OCI-LY3 (cell line): Measurements from ENCODE around the gene SOCS7.

Experiments used
- H2AFZ ChIP-seq: fragments of 200-600, 300-600 bp; shearing (Covaris generic); 2 replicates; pipeline ENCODE4 v1.6.0; 2014; ENCODE audit warnings: antibody characterized with exemption, low read depth, low read length
- H3K27ac ChIP-seq: fragments of 200-600, 300-600 bp; sonication (generic); 2 replicates; pipeline ENCODE4 v1.5.1; 2014; ENCODE audit warnings: mild to moderate bottlenecking, low read length, moderate library complexity, mixed read lengths
- H3K27me3 ChIP-seq: fragments of 200-600, 300-600 bp; sonication (generic); 2 replicates; pipeline ENCODE4 v1.6.1; 2014; ENCODE audit warnings: low read depth, low read length, mixed read lengths
- H3K36me3 ChIP-seq: fragments of 200-600, 300-600 bp; sonication (generic); replicated peaks from 2 replicates; pipeline ENCODE3; 2014; ENCODE audit warnings: low read depth, low read length, mixed read lengths
- H3K4me1 ChIP-seq: fragments of 300-600, 200-600 bp; sonication (generic); 2 replicates; pipeline ENCODE4 v1.6.1; 2014; ENCODE audit warnings: low read length, mixed read lengths
- H3K4me2 ChIP-seq: fragments of 200-600, 300-600 bp; sonication (generic); 2 replicates; pipeline ENCODE4 v1.6.1; 2014; ENCODE audit warnings: low read length, mixed read lengths
- H3K4me3 ChIP-seq: fragments of 300-600, 200-600 bp; sonication (generic); 2 replicates; pipeline ENCODE4 v1.5.1; 2014; ENCODE audit warnings: antibody characterized with exemption, mild to moderate bottlenecking, low read length, moderate library complexity
- H3K79me2 ChIP-seq: fragments of 300-600, 200-600 bp; shearing (Covaris generic); 2 replicates; pipeline ENCODE4 v1.6.1; 2014; ENCODE audit warnings: mild to moderate bottlenecking, low read length, mixed read lengths
- H3K9ac ChIP-seq: fragments of 300-600, 200-600 bp; shearing (Covaris generic); 2 replicates; pipeline ENCODE4 v1.6.0; 2014; ENCODE audit warnings: mild to moderate bottlenecking, low read length, moderate library complexity
- H3K9me3 ChIP-seq: fragments of 200-600, 300-600 bp; shearing (Covaris generic); 2 replicates; pipeline ENCODE4 v1.6.1; 2014; ENCODE audit warnings: low read length, mixed read lengths; ENCODE audit not compliant: insufficient read depth
- H4K20me1 ChIP-seq: fragments of 200-600, 300-600 bp; sonication (generic); 2 replicates; pipeline ENCODE4 v1.6.1; 2016; ENCODE audit warnings: low read length, mixed read lengths; ENCODE audit not compliant: insufficient read depth
- EZH2phosphoT487 ChIP-seq: fragments of 200-600 bp; shearing (Covaris generic); IDR thresholded peaks from 2 replicates; pipeline ENCODE4 v1.6.1; 2018; ENCODE audit warnings: antibody characterized with exemption, mixed run types, low read depth
- TF ChIP-seq, protein P1 (sequence below): fragments of 200-600, 300-600 bp; sonication (generic); IDR thresholded peaks from 2 replicates; pipeline ENCODE4 v1.5.1; 2014; ENCODE audit warnings: antibody characterized with exemption, low read length, low read depth

SOCS7 gene

DNA sequence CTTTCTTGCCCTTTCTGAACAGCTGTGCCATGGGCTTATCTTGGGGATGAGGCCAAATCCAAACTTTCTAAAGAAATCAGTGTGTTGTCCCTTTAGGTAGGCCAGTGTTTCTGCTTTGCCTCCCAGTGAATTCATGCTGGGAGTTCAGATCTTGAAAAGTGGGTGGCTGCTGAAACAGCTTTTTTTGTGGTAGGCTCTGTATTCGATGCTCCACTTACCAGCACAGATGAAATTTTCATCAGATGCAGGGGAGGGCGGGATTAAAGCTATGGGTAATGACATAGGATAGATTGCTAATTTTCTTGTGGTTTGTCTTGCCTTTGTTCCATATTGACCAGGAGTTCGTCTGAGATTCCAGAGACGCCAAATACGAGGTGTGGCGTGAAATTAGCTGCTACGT is 2.8 kb downstream of the SOCS7 start:
- no peak overlapping the region for H3K4me3 ChIP-seq
- peaks cover 18% of the 10 kb centered on the region for H3K4me1 ChIP-seq
- H3K27ac ChIP-seq, result no peak overlapping the region
- peaks cover 54% of the 10 kb centered on the region for H3K79me2 ChIP-seq
- TF ChIP-seq EZH2phosphoT487, result no peak
- TF ChIP-seq, protein P1, sequence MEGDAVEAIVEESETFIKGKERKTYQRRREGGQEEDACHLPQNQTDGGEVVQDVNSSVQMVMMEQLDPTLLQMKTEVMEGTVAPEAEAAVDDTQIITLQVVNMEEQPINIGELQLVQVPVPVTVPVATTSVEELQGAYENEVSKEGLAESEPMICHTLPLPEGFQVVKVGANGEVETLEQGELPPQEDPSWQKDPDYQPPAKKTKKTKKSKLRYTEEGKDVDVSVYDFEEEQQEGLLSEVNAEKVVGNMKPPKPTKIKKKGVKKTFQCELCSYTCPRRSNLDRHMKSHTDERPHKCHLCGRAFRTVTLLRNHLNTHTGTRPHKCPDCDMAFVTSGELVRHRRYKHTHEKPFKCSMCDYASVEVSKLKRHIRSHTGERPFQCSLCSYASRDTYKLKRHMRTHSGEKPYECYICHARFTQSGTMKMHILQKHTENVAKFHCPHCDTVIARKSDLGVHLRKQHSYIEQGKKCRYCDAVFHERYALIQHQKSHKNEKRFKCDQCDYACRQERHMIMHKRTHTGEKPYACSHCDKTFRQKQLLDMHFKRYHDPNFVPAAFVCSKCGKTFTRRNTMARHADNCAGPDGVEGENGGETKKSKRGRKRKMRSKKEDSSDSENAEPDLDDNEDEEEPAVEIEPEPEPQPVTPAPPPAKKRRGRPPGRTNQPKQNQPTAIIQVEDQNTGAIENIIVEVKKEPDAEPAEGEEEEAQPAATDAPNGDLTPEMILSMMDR, result no peak
- no peaks in the 10 kb centered on the region for H3K36me3 ChIP-seq
- H3K4me2 ChIP-seq, result no peak overlapping the region
- no peaks in the 10 kb centered on the region for H3K9me3 ChIP-seq
- no peaks in the 10 kb centered on the region for H3K27me3 ChIP-seq
- H3K9ac ChIP-seq, result no peak overlapping the region
- peaks cover 20% of the 10 kb centered on the region for H4K20me1 ChIP-seq
- H2AFZ ChIP-seq, result no peak overlapping the region

DNA sequence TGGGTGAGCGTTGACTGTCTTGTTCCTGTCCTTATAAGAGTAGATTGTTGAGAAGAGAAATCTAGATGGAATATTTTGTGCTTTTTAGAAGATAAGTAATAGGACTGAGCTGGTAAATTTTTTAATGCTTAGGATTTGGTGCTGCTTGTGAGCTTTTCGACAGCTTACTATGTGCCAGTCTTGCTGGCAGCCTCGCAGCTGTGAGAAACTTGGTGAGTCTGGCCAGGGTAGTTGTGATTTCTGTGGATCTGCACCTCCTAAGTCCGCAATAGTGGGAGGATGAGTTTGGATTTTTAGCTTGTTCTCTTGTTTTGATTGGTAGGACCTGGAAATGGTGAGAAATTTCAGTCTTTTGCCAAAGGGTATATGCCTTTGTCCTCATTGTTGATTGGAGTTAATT is 3.6 kb downstream of the SOCS7 start:
- Histone ChIP-seq H3K4me2 (no peak overlapping the region), H3K79me2 (peaks cover 54% of the 10 kb centered on the region)

DNA sequence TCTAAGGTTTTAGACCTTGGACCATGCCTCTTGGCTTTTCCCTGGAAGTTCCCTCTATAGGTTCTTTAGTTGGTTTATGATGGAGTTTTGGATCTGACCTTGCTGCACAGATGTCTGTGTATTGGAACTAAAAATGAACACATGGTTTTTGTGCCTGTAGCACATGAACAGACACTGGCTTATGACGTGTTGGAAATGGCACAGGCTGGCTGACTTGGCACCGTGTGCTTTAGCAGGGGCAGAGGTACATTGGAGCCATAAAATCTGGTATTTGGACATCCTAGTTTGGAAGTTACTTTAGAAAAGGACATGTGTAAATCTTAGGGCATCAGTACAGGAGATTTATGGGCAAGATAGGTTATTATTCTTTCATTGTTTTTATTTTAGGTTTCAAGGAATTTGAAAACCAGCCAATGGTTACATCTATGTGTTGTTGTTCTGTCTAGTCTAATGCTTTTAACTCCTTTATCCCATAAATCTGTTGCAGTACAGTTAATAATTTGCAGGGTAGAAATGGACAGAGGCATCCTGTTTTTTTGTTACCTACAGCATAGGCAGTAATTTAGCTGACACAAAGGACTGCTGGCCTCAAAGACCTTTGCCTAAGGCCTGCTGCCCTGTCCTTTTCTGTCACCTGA is 6.0 kb downstream of the SOCS7 start:
- H3K9me3 ChIP-seq, result no peaks in the 10 kb centered on the region
- H3K27ac ChIP-seq, result no peak overlapping the region
- H4K20me1 ChIP-seq, result peaks cover 20% of the 10 kb centered on the region
- H3K79me2 ChIP-seq, result peaks cover 54% of the 10 kb centered on the region
- no peak for TF ChIP-seq EZH2phosphoT487
- TF ChIP-seq, protein P1, result no peak
- H2AFZ ChIP-seq, result no peak overlapping the region
- H3K36me3 ChIP-seq, result no peaks in the 10 kb centered on the region
- H3K4me1 ChIP-seq, result peaks cover 15% of the 10 kb centered on the region
- no peaks in the 10 kb centered on the region for H3K27me3 ChIP-seq
- no peak overlapping the region for H3K4me3 ChIP-seq
- no peak overlapping the region for H3K9ac ChIP-seq
- no peak overlapping the region for H3K4me2 ChIP-seq

More for the DNA sequence above, 3.6 kb downstream of the SOCS7 start:
- H3K4me3 ChIP-seq, result no peak overlapping the region
- no peak for TF ChIP-seq EZH2phosphoT487
- TF ChIP-seq, protein P1, result no peak
- H3K36me3 ChIP-seq, result no peaks in the 10 kb centered on the region
- H3K4me1 ChIP-seq, result peaks cover 18% of the 10 kb centered on the region
- H4K20me1 ChIP-seq, result peaks cover 20% of the 10 kb centered on the region
- H3K27ac ChIP-seq, result no peak overlapping the region
- H2AFZ ChIP-seq, result no peak overlapping the region
- H3K9me3 ChIP-seq, result no peaks in the 10 kb centered on the region
- H3K27me3 ChIP-seq, result no peaks in the 10 kb centered on the region
- no peak overlapping the region for H3K9ac ChIP-seq

- no peak overlapping the region for H3K9ac ChIP-seq
- H4K20me1 ChIP-seq, result peaks cover 14% of the 10 kb centered on the region; the same call in 1 of the 2 replicates
- H3K79me2 ChIP-seq, result peaks cover 42% of the 10 kb centered on the region
- no peak for TF ChIP-seq EZH2phosphoT487
- TF ChIP-seq, protein P1, result no peak
- H3K4me3 ChIP-seq, result no peak overlapping the region
- no peaks in the 10 kb centered on the region for H3K9me3 ChIP-seq
- H3K4me1 ChIP-seq, result peaks cover 5% of the 10 kb centered on the region
- no peak overlapping the region for H3K4me2 ChIP-seq
- H3K27ac ChIP-seq, result no peak overlapping the region
- H3K36me3 ChIP-seq, result no peaks in the 10 kb centered on the region
- no peaks in the 10 kb centered on the region for H3K27me3 ChIP-seq
- H2AFZ ChIP-seq, result no peak overlapping the region
Measured at GRCh38 chr17:38358586-38359513, 7.2 kb downstream of the SOCS7 start.
